H1 (cell line): ENCODE data around the gene CCNT1. TPM values are rescaled to one million over a fixed set of nuclear protein-coding genes. Genes with fewer than 3 reads are reported as not detected.

Source experiments
- CTCF ChIA-PET: fragments of 300-600 bp; sonication (Branson Sonifier 250); formaldehyde crosslinking; loops from one replicate; lab custom pipeline; 2021; ENCODE audit not compliant: partially characterized antibody; lab: Charles Lee
- POLR2A ChIA-PET: fragments of 300-600 bp; sonication (Branson Sonifier 250); formaldehyde crosslinking; loops from one replicate; lab custom pipeline; 2021; ENCODE audit warnings: inconsistent platforms; ENCODE audit not compliant: partially characterized antibody; lab: Charles Lee
- DNase-seq, 2 experiments: peaks; one replicate each; pipeline versions ENCODE4 v3.0.0 to v3.0.0-alpha.2; 2010 to 2022; ENCODE audit warnings: low spot score in 2 of 2, low read depth in 1 of 2, mixed read lengths in 1 of 2
- FAIRE-seq: peaks from 2 replicates; lab custom pipeline; 2011; peaks lifted over from hg19 to GRCh38; lab: Jason Lieb, UNC
- H2AFZ ChIP-seq: 2 replicates; pipeline ENCODE4 v1.8.1; 2012; ENCODE audit warnings: low read length, inconsistent platforms
- H2AK5ac ChIP-seq: 2 replicates; pipeline ENCODE4 v1.6.1; 2013; ENCODE audit warnings: low read depth, low read length
- H2BK120ac ChIP-seq: replicated peaks from 2 replicates; pipeline ENCODE3; 2013; ENCODE audit warnings: low read depth, low read length, inconsistent platforms
- H2BK12ac ChIP-seq: 2 replicates; pipeline ENCODE4 v1.6.1; 2013; ENCODE audit warnings: low read depth, low read length
- H2BK15ac ChIP-seq: 2 replicates; pipeline ENCODE4 v1.6.1; 2013; ENCODE audit warnings: low read length
- H2BK20ac ChIP-seq: 2 replicates; pipeline ENCODE4 v1.6.1; 2013; ENCODE audit warnings: low read length
- H2BK5ac ChIP-seq: 2 replicates; pipeline ENCODE4 v1.6.1; 2013; ENCODE audit warnings: low read depth, low read length
- H3K14ac ChIP-seq: 2 replicates; pipeline ENCODE4 v1.6.1; 2013; ENCODE audit warnings: inconsistent platforms; ENCODE audit not compliant: insufficient read length
- H3K18ac ChIP-seq: 2 replicates; pipeline ENCODE4 v1.6.1; 2013; ENCODE audit warnings: low read length; ENCODE audit errors: extremely low read depth
- H3K23ac ChIP-seq: 2 replicates; pipeline ENCODE4 v1.6.1; 2013; ENCODE audit warnings: inconsistent platforms; ENCODE audit not compliant: insufficient read length
- H3K23me2 ChIP-seq: 2 replicates; pipeline ENCODE4 v1.6.1; 2013; ENCODE audit warnings: low read depth, low read length
- H3K27ac ChIP-seq: 2 replicates; pipeline ENCODE4 v1.6.1; 2011; ENCODE audit warnings: low read depth, low read length, inconsistent platforms
- H3K27me3 ChIP-seq, 4 experiments: replicated peaks in 1 of 4; 1 replicate in 1 of 4; 2 replicates in 3 of 4; pipeline versions ENCODE4 v1.6.1 to v1.8.1; 2011 to 2013; ENCODE audit warnings: low read length in 3 of 4, mild to moderate bottlenecking in 3 of 4, inconsistent platforms in 2 of 4, mixed read lengths in 2 of 4, moderate library complexity in 1 of 4; ENCODE audit not compliant: control insufficient read depth in 3 of 4, insufficient read depth in 3 of 4; ENCODE audit errors: extremely low read depth in 1 of 4
- H3K36me3 ChIP-seq, 4 experiments: 2 replicates each; pipeline versions ENCODE4 v1.6.1 to v1.8.1; 2011 to 2013; ENCODE audit warnings: mild to moderate bottlenecking in 4 of 4, low read length in 3 of 4, moderate library complexity in 2 of 4, control low read depth in 1 of 4, inconsistent platforms in 1 of 4; ENCODE audit not compliant: insufficient read depth in 4 of 4, control insufficient read depth in 2 of 4
- H3K4ac ChIP-seq: replicated peaks from 2 replicates; pipeline ENCODE3; 2013; ENCODE audit warnings: low read length, low read depth, mixed read lengths, inconsistent platforms; ENCODE audit not compliant: insufficient read length
- H3K4me1 ChIP-seq, 4 experiments: replicated peaks in 1 of 4; 1 replicate in 1 of 4; 2 replicates in 3 of 4; pipeline versions ENCODE4 v1.6.1 to v1.8.1; 2011 to 2013; ENCODE audit warnings: low read length in 3 of 4, inconsistent platforms in 2 of 4, mixed read lengths in 1 of 4; ENCODE audit not compliant: insufficient read depth in 4 of 4, control insufficient read depth in 3 of 4
- H3K4me2 ChIP-seq, 2 experiments: 2 replicates each; pipeline versions ENCODE4 v1.6.1 to v1.8.1; 2011 to 2013; ENCODE audit warnings: low read depth in 2 of 2, low read length in 2 of 2, control low read depth in 1 of 2, inconsistent platforms in 1 of 2, mild to moderate bottlenecking in 1 of 2; ENCODE audit not compliant: insufficient read depth in 1 of 2
- H3K4me3 ChIP-seq, 4 experiments: fragments of 200-600, 300-600 bp in 1 of 4; sonication (generic), shearing (Covaris generic), sonication (Bioruptor Twin) in 1 of 4; 2 replicates each; pipeline versions ENCODE4 v1.5.1 to v1.8.1; 2011 to 2016; ENCODE audit warnings: low read length in 4 of 4, low read depth in 3 of 4, control low read depth in 2 of 4, inconsistent platforms in 2 of 4, mild to moderate bottlenecking in 2 of 4, mixed read lengths in 1 of 4, moderate library complexity in 1 of 4; ENCODE audit not compliant: insufficient read depth in 2 of 4; ENCODE audit errors: extremely low read depth in 1 of 4
- H3K56ac ChIP-seq: replicated peaks from 2 replicates; pipeline ENCODE3; 2013; ENCODE audit warnings: low read depth, mild to moderate bottlenecking, mixed read lengths, low read length, inconsistent platforms; ENCODE audit not compliant: insufficient read length
- H3K79me1 ChIP-seq: 2 replicates; pipeline ENCODE4 v1.6.1; 2013; ENCODE audit warnings: low read depth, low read length, control low read depth
- H3K79me2 ChIP-seq, 2 experiments: 2 replicates each; pipeline versions ENCODE4 v1.6.1 to v1.8.1; 2012 to 2013; ENCODE audit warnings: low read length in 2 of 2, mild to moderate bottlenecking in 2 of 2, inconsistent platforms in 1 of 2; ENCODE audit not compliant: insufficient read depth in 2 of 2, control insufficient read depth in 1 of 2
- H3K9ac ChIP-seq, 4 experiments: replicated peaks in 1 of 4; 1 replicate in 1 of 4; 2 replicates in 3 of 4; pipeline versions ENCODE4 v1.6.1 to v1.8.1; 2011 to 2013; ENCODE audit warnings: low read depth in 3 of 4, low read length in 3 of 4, control low read depth in 2 of 4, mild to moderate bottlenecking in 2 of 4, moderate library complexity in 2 of 4, inconsistent platforms in 1 of 4; ENCODE audit errors: extremely low read depth in 1 of 4
- H3K9me3 ChIP-seq, 2 experiments: 2 replicates each; pipeline versions ENCODE4 v1.6.1 to v1.8.1; 2012 to 2013; ENCODE audit warnings: mild to moderate bottlenecking in 2 of 2, moderate library complexity in 2 of 2, control low read depth in 1 of 2, inconsistent platforms in 1 of 2, low read depth in 1 of 2, low read length in 1 of 2, mixed read lengths in 1 of 2; ENCODE audit not compliant: insufficient read depth in 2 of 2
- H4K20me1 ChIP-seq, 2 experiments: replicated peaks in 1 of 2; 2 replicates each; pipeline versions ENCODE3 to v1.8.1; 2011 to 2013; ENCODE audit warnings: inconsistent platforms in 2 of 2, low read length in 2 of 2, mild to moderate bottlenecking in 1 of 2; ENCODE audit not compliant: insufficient read depth in 2 of 2, control insufficient read depth in 1 of 2
- H4K5ac ChIP-seq: 2 replicates; pipeline ENCODE4 v1.6.1; 2013; ENCODE audit warnings: low read length, low read depth, mixed read lengths, inconsistent platforms; ENCODE audit not compliant: insufficient read length
- H4K8ac ChIP-seq: 2 replicates; pipeline ENCODE4 v1.8.0; 2013; ENCODE audit warnings: mild to moderate bottlenecking, moderate library complexity, low read length, inconsistent platforms; ENCODE audit not compliant: insufficient read depth; ENCODE audit errors: extremely low read depth
- H4K91ac ChIP-seq: replicated peaks from 2 replicates; pipeline ENCODE3; 2013; ENCODE audit warnings: low read length, mixed read lengths, inconsistent platforms; ENCODE audit not compliant: insufficient read length
- CBX5 ChIP-seq: fragments of 300-800, 300-1000 bp; sonication (generic); IDR thresholded peaks from 2 replicates; pipeline ENCODE4 v1.7.1; 2016; ENCODE audit warnings: antibody characterized with exemption, low read length, low read depth
- CEBPB ChIP-seq: IDR thresholded peaks from 2 replicates; pipeline ENCODE4 v1.6.1; 2012; ENCODE audit warnings: low read depth, low read length
- CREB1 ChIP-seq: IDR thresholded peaks from 2 replicates; pipeline ENCODE4 v1.6.1; 2012; ENCODE audit warnings: inconsistent platforms
- EP300 ChIP-seq, 2 experiments: IDR thresholded peaks; 1 replicate in 1 of 2; 2 replicates in 1 of 2; pipeline ENCODE4 v1.6.1; 2011 to 2012; ENCODE audit warnings: low read depth in 2 of 2, low read length in 2 of 2, mild to moderate bottlenecking in 2 of 2, borderline replicate concordance in 1 of 2, inconsistent platforms in 1 of 2, moderate library complexity in 1 of 2
- GABPA ChIP-seq: IDR thresholded peaks from 2 replicates; pipeline ENCODE4 v1.6.1; 2011; ENCODE audit warnings: mild to moderate bottlenecking, low read length, moderate library complexity, borderline replicate concordance; ENCODE audit not compliant: insufficient read depth
- NANOG ChIP-seq: IDR thresholded peaks from 2 replicates; pipeline ENCODE4 v1.6.1; 2011; ENCODE audit warnings: low read length, low read depth, mild to moderate bottlenecking, inconsistent platforms; ENCODE audit not compliant: insufficient read depth, poor library complexity, severe bottlenecking
- RBBP5 ChIP-seq: IDR thresholded peaks from 2 replicates; pipeline ENCODE4 v1.7.1; 2012; ENCODE audit warnings: low read depth, mild to moderate bottlenecking, inconsistent platforms, low read length, moderate library complexity, borderline replicate concordance
- SAP30 ChIP-seq: fragments of 300-600 bp; sonication (generic); IDR thresholded peaks from 2 replicates; pipeline ENCODE4 v1.7.1; 2012; ENCODE audit warnings: low read length, moderate library complexity, mild to moderate bottlenecking, inconsistent platforms; ENCODE audit not compliant: insufficient read depth, insufficient replicate concordance
- WGBS, 2 experiments: shearing (Covaris generic) in 1 of 2; methylation state at CpG; one replicate each; pipeline versions ENCODE4 v1.1.6 to v1.1.7; 2013 to 2015; ENCODE audit warnings: low lambda C conversion rate in 2 of 2, mixed read lengths in 2 of 2, inconsistent platforms in 1 of 2, low coverage in 1 of 2, missing lambda C conversion rate in 1 of 2; ENCODE audit not compliant: insufficient replicate concordance in 2 of 2, insufficient coverage in 1 of 2, insufficient read length in 1 of 2; ENCODE audit errors: extremely low coverage in 1 of 2, missing lambda C conversion rate in 1 of 2; 5-methylcytosine and 5-hydroxymethylcytosine counted together
- polyA plus RNA-seq, 7 experiments: library from polyadenylated mRNA; depleted of rRNA in 3 of 7; stranded (reverse) in 5 of 7; unstranded in 2 of 7; fragments of >200 nt in 5 of 7; fragments of 200-250 nt in 2 of 7; gene quantifications; 1 replicate in 5 of 7; 2 replicates in 1 of 7; 4 replicates in 1 of 7; pipeline versions ENCODE4 v1.2.1 to v1.2.3, GENCODE V29; 2011 to 2013; ENCODE audit warnings: missing spikeins in 2 of 7, mixed read lengths in 2 of 7
- total RNA-seq: library from RNA; stranded (reverse); fragmentation: NEBNext Ultra II Directional; extraction: Animal tissue kit (Norgen Biotek cat#: 25700); gene quantifications from 2 replicates; pipeline ENCODE4 v1.2.1, GENCODE V29; 2021
- TF ChIP-seq, protein P1 (sequence below), 3 experiments: IDR thresholded peaks; 1 replicate in 2 of 3; 2 replicates in 1 of 3; pipeline versions ENCODE4 v1.5.1 to v1.6.1; 2011; ENCODE audit warnings: low read length in 3 of 3, mild to moderate bottlenecking in 3 of 3, inconsistent platforms in 2 of 3, low read depth in 1 of 3, moderate library complexity in 1 of 3; ENCODE audit not compliant: insufficient read depth in 1 of 3; ENCODE audit errors: control extremely low read depth in 1 of 3
- TF ChIP-seq, protein P2 (sequence below): IDR thresholded peaks from 2 replicates; pipeline ENCODE4 v1.6.1; 2012; ENCODE audit warnings: inconsistent platforms

CCNT1 gene
- total and polyA plus RNA-seq, 2 of the 8 experiments (the other 6 are each of a cell fraction or from before 2014, with no cell fraction given), result 13.2 to 45.9 TPM

DNA sequence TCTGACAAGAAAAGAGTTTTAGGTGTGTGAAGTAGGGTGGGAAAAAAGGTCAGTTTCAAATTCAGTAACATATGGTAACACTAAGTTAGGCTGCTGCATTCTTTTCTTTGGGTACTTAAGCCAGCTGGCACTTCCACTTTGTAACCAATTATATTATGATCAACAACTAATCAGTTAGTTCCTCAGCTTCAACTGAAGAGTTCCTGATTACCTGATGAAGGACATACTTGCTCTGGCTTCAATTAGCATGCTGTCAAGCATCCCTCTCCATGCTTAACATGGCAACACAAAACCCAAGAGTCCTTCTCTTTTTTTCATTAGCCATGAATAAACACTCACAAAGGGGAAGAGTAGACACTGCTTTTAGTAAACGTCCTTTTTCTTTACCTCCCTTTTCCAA, 27.7 kb downstream of the CCNT1 start:
- Histone ChIP-seq H3K18ac (no peak overlapping the region), H2BK20ac (no peak overlapping the region), H2AK5ac (no peak overlapping the region), H4K91ac (no peak overlapping the region), H3K23ac (no peak overlapping the region), H3K9ac (no peak overlapping the region), H2BK12ac (no peak overlapping the region), H3K56ac (no peak overlapping the region), H4K5ac (no peak overlapping the region), H2BK5ac (no peak overlapping the region), H2BK15ac (no peak overlapping the region), H3K9me3 (no peaks in the 10 kb centered on the region), H3K4me1 (no peaks in the 10 kb centered on the region), H3K4ac (no peak overlapping the region), H3K36me3 (peaks cover 21 to 50% (median 28%) of the 10 kb centered on the region in 4 experiments), H2AFZ (no peak overlapping the region), H2BK120ac (no peak overlapping the region), H3K23me2 (no peaks in the 10 kb centered on the region), H3K4me3 (no peak overlapping the region), H3K4me2 (no peak overlapping the region), H3K79me1 (peaks cover 7% of the 10 kb centered on the region), H3K79me2 (peaks cover 0 to 22% of the 10 kb centered on the region in 2 experiments; a peak in 2 of 4 replicates), H3K27ac (no peak overlapping the region), H3K27me3 (no peaks in the 10 kb centered on the region), H4K20me1 (peaks cover 3 to 11% of the 10 kb centered on the region in 2 experiments), H3K14ac (no peak overlapping the region), H4K8ac (no peak overlapping the region)
- POLR2A ChIA-PET, result interaction anchor here (0.6 to 2.9 kb wide), 4 partner anchors 9 to 32 kb away, joined by 3 to 15 read pairs (median 4); no protein-coding TSS in a partner anchor
- no peak for FAIRE-seq
- DNase-seq, result no peak
- CTCF ChIA-PET, result interaction anchor here (0.7 to 1.2 kb wide), 2 partner anchors 9 to 211 kb away, joined by 3 read pairs; no protein-coding TSS in a partner anchor
- WGBS, 2 experiments, result 80% methylated on average over 1 of the region's 1 CpG; no CpG with 5 or more reads in 1 of the 2 experiments
- no peak for TF ChIP-seq CEBPB
- TF ChIP-seq GABPA, result no peak
- TF ChIP-seq, protein P1, sequence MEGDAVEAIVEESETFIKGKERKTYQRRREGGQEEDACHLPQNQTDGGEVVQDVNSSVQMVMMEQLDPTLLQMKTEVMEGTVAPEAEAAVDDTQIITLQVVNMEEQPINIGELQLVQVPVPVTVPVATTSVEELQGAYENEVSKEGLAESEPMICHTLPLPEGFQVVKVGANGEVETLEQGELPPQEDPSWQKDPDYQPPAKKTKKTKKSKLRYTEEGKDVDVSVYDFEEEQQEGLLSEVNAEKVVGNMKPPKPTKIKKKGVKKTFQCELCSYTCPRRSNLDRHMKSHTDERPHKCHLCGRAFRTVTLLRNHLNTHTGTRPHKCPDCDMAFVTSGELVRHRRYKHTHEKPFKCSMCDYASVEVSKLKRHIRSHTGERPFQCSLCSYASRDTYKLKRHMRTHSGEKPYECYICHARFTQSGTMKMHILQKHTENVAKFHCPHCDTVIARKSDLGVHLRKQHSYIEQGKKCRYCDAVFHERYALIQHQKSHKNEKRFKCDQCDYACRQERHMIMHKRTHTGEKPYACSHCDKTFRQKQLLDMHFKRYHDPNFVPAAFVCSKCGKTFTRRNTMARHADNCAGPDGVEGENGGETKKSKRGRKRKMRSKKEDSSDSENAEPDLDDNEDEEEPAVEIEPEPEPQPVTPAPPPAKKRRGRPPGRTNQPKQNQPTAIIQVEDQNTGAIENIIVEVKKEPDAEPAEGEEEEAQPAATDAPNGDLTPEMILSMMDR (IDR thresholded peaks at IDR 0.05; ENCODE audit: control extremely low read depth in 1 of 3, insufficient read depth in 1 of 3, low read depth in 1 of 3, low read length in 3 of 3), result no peak
- no peak for TF ChIP-seq CBX5
- TF ChIP-seq EP300 (IDR thresholded peaks at IDR 0.05; ENCODE audit: borderline replicate concordance in 1 of 2, low read depth in 2 of 2, low read length in 2 of 2), result no peak
- no peak for TF ChIP-seq NANOG
- TF ChIP-seq SAP30, result no peak
- no peak for TF ChIP-seq RBBP5
- TF ChIP-seq, protein P2, sequence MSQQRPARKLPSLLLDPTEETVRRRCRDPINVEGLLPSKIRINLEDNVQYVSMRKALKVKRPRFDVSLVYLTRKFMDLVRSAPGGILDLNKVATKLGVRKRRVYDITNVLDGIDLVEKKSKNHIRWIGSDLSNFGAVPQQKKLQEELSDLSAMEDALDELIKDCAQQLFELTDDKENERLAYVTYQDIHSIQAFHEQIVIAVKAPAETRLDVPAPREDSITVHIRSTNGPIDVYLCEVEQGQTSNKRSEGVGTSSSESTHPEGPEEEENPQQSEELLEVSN, result no peak
- TF ChIP-seq CREB1, result no peak
